ENCODE data around the gene HEATR5A. TPM values are rescaled to one million over a fixed set of nuclear protein-coding genes. Genes with fewer than 3 reads are reported as not detected.

Gene HEATR5A
- total RNA-seq: 12.3 and 17.4 TPM in 2 replicates

DNA sequence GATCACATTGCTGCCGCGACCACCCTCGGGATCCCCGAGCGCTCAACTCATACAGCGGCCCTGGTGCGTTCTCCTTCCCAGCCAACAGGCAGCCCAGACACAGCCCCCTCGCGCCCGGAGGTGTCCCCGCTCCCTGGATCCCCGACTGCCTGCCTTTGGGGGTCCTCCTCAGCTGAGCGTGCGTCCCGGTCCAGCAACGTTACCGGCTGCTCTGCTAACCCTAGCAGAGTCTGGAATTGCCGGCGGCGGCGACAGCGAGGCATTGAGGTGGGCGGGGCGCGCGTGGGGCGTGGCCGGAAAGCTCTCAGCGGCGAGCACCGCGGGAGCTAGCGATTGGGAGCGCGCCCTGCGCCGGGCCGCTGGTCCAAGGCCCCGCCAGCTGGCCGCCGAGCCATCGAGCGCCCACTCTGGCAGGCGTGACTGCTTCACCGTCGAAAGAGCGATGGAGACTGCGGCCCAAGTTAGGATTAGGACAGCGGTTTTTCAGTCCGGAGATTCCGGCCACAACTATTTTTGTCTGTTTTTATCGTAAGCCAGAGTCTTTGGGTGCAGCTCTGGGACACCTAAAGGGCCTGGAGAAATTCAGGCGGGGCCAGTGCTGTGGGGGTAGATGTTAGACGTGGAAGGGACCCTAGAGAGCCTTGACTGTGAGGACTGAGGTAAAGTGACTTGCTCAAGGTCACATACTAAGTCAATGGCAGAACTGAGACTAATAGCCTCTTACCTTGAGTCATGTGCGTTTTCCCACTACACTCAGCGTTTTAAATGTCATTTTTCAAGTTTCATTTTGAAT, at the start of gene HEATR5A:
HEATR5A (minus strand) TSS at position 232 of the 793 bp plus-strand sequence. CDS start 17,575 bp downstream, outside the sequence.

DNA sequence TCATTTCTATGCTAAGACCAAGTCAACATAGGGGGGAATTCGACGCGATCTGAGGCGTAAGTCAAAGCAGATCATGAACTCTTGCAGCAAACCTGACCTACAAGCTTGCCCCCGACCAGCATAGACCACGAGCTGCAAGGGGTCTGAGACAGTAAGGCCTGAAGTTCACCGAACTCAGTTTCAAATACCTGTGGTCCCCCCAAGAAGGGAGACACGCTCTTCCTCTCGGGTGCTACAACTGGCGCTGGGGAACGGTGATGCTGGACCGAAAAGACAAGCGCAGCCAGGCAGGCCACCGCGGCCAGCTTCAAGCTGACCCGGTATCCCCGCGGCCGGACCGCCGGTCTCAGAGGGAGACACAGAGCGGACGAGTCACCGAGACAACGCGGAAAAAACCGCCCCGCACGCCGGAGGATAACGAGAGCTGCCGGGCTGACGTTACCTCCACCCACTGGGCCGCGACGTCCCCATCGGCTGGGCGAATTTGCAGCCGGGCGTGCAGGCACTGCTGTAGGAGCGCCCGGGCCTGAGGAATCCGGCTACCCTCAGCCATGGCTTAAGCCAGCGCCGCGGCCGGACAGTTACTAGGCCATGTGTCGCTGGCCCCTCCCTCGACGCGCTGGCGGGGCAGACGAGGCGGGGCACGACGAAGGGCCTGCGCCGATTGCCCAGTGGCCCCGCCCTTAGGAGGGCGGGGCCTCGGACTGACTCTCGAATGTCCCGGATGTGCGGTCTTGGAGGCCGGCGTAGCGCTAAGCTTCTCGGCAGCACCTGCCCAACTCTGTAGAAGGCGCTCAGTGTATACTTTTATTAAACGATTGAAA, 36.7 kb upstream of the HEATR5A start, which contains the start of gene DTD2:
DTD2 (minus strand) TSS at position 666 of the 824 bp plus-strand sequence; CDS start at position 553, 113 bp downstream.

Other genes with a start within 250 kb of the HEATR5A start
- 91.3 and 107 TPM in 2 replicates for gene HECTD1, start 212.8 kb downstream of the HEATR5A start, total RNA-seq
- gene DTD2, start 37.0 kb upstream of the HEATR5A start, total RNA-seq: 35.7 and 38.8 TPM in 2 replicates
- not detected in 2 replicates for gene GPR33, start 67.5 kb upstream of the HEATR5A start, total RNA-seq
- 6.6 and 10.1 TPM in 2 replicates for gene NUBPL, start 140.9 kb upstream of the HEATR5A start, total RNA-seq

Measured in airway epithelial cell (primary cell).